Occipital lobe (tissue), 2 donors: ENCODE data around the gene MRPL44. TPM values are rescaled to one million over a fixed set of nuclear protein-coding genes. Genes with fewer than 3 reads are reported as not detected.

Experiments used
- DNase-seq: peaks from one replicate; lab custom pipeline; 2025; lab: John Stamatoyannopoulos, UW
- total RNA-seq: library from RNA; depleted of rRNA; stranded (reverse); fragments of >200 nt; gene quantifications from one replicate; pipeline ENCODE4 v1.2.3, GENCODE V29; 2014

The MRPL44 gene
- total RNA-seq, 1 donor from 2014 or later: 80.2 TPM

- DNase-seq: no peak
Observed at GRCh38 chr2:224004105-224004695, 46.9 kb downstream of the MRPL44 start.

GRCh38 chr2:224008702-224009261 is 51.5 kb downstream of the MRPL44 start:
- DNase-seq: no peak

GRCh38 chr2:224009605-224010315 is 52.5 kb downstream of the MRPL44 start:
- DNase-seq: no peak

- no peak for DNase-seq
Observed at GRCh38 chr2:224011837-224012236, 54.6 kb downstream of the MRPL44 start.

GRCh38 chr2:224014336-224014735 is 57.1 kb downstream of the MRPL44 start:
- DNase-seq: no peak

- no peak for DNase-seq
Observed at GRCh38 chr2:224016963-224017362, 59.7 kb downstream of the MRPL44 start.

Other genes with a start within 250 kb of the MRPL44 start
- 2.7 TPM for gene AP1S3, start 119.9 kb upstream of the MRPL44 start, total RNA-seq
- gene WDFY1, start 12.1 kb upstream of the MRPL44 start, total RNA-seq: 67.8 TPM
- gene SERPINE2, start 81.8 kb downstream of the MRPL44 start, total RNA-seq: 43.8 TPM